ENCODE results near the gene RGL1. TPM values are rescaled to one million over a fixed set of nuclear protein-coding genes. Genes with fewer than 3 reads are reported as not detected.
A peak's percentile ranks its signal among the peaks of the same experiment; 100 is the strongest.

Gene RGL1
- total RNA-seq, 4 donors from 2014 or later = 31.5 to 51.5 (median 37.5) TPM

- Histone ChIP-seq H3K9me3 (no peaks in the 10 kb centered on the region), H3K4me3 (no peak overlapping the region), H3K4me1 (peaks cover 10 to 21% (median 14%) of the 10 kb centered on the region in 4 donors), H3K27me3 (no peaks in the 10 kb centered on the region), H3K36me3 (peaks cover 0 to 4% (median 0%) of the 10 kb centered on the region in 4 donors), H3K27ac (replicated peaks in 1 of 4) (no peak overlapping the region)
- intact Hi-C loops (cut with DNase I) = loop anchor here (10.0 kb wide), 1 partner anchor 98 kb away; the partner anchor contains the start of gene COLGALT2
- WGBS = 73% methylated on average over 6 of the region's 7 CpGs
- DNase-seq (ENCODE audit: extremely low spot score) = no peak
- TF ChIP-seq EP300 (IDR thresholded peaks at IDR 0.05) (no peak), POLR2A (IDR thresholded peaks at IDR 0.05; ENCODE audit: low read depth) (no peak), POLR2AphosphoS5 (IDR thresholded peaks at IDR 0.05) (no peak)
- TF ChIP-seq, protein P1, sequence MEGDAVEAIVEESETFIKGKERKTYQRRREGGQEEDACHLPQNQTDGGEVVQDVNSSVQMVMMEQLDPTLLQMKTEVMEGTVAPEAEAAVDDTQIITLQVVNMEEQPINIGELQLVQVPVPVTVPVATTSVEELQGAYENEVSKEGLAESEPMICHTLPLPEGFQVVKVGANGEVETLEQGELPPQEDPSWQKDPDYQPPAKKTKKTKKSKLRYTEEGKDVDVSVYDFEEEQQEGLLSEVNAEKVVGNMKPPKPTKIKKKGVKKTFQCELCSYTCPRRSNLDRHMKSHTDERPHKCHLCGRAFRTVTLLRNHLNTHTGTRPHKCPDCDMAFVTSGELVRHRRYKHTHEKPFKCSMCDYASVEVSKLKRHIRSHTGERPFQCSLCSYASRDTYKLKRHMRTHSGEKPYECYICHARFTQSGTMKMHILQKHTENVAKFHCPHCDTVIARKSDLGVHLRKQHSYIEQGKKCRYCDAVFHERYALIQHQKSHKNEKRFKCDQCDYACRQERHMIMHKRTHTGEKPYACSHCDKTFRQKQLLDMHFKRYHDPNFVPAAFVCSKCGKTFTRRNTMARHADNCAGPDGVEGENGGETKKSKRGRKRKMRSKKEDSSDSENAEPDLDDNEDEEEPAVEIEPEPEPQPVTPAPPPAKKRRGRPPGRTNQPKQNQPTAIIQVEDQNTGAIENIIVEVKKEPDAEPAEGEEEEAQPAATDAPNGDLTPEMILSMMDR (IDR thresholded peaks at IDR 0.05) = no peak
Measured at GRCh38 chr1:183936791-183937190, 131.9 kb downstream of the RGL1 start.

DNA sequence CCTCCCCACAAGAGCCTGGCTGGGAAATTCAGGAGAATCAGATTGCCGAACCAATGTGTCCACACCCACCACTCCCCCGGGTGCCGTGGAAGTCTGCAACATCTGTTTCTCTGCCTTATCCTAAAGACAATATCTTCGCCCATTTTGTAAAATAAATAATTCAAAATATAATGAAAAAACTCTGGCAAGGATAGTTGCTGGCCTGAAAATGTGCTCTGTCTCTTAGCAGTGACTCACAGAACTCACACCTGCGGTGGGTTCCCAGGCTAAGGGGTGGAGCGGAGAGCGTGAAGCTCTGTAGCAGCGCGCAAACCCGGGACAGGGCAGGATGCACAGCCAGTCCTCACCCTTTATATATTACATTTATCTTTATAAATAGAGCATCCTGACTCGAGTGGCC lies 132.7 kb downstream of the RGL1 start:
- WGBS = 90% methylated on average over 11 of the region's 11 CpGs
- Histone ChIP-seq H3K4me1 (peaks cover 2 to 13% (median 6%) of the 10 kb centered on the region in 4 donors), H3K9me3 (no peaks in the 10 kb centered on the region), H3K27me3 (no peaks in the 10 kb centered on the region), H3K36me3 (peaks cover 0 to 4% (median 0%) of the 10 kb centered on the region in 4 donors), H3K27ac (replicated peaks in 1 of 4) (no peak overlapping the region), H3K4me3 (no peak overlapping the region)
- no peak for DNase-seq (ENCODE audit: extremely low spot score)
- no peak for TF ChIP-seq POLR2AphosphoS5 (IDR thresholded peaks at IDR 0.05)
- TF ChIP-seq POLR2A (IDR thresholded peaks at IDR 0.05; ENCODE audit: low read depth) = no peak
- TF ChIP-seq EP300 (IDR thresholded peaks at IDR 0.05) = no peak
- TF ChIP-seq, protein P1 (IDR thresholded peaks at IDR 0.05) = no peak
- intact Hi-C loops (cut with DNase I) = loop anchor here (10.0 kb wide), 1 partner anchor 97 kb away; the partner anchor contains the start of gene COLGALT2

GRCh38 chr1:183941001-183941400 lies 136.1 kb downstream of the RGL1 start:
- H3K9me3 ChIP-seq = no peaks in the 10 kb centered on the region
- 90% methylated on average over 5 of the region's 5 CpGs for WGBS
- peaks cover 0 to 11% (median 0%) of the 10 kb centered on the region in 4 donors for H3K4me1 ChIP-seq
- intact Hi-C loops (cut with DNase I) = no loop called here
- DNase-seq (ENCODE audit: extremely low spot score) = no peak
- peaks cover 0 to 10% (median 0%) of the 10 kb centered on the region in 4 donors for H3K36me3 ChIP-seq
- H3K4me3 ChIP-seq = no peak overlapping the region
- TF ChIP-seq POLR2AphosphoS5 (IDR thresholded peaks at IDR 0.05) (no peak), EP300 (IDR thresholded peaks at IDR 0.05) (no peak), POLR2A (IDR thresholded peaks at IDR 0.05; ENCODE audit: low read depth) (no peak)
- TF ChIP-seq, protein P1 (IDR thresholded peaks at IDR 0.05) = no peak
- H3K27me3 ChIP-seq = no peaks in the 10 kb centered on the region
- no peak overlapping the region for H3K27ac ChIP-seq (replicated peaks in 1 of 4)

DNA sequence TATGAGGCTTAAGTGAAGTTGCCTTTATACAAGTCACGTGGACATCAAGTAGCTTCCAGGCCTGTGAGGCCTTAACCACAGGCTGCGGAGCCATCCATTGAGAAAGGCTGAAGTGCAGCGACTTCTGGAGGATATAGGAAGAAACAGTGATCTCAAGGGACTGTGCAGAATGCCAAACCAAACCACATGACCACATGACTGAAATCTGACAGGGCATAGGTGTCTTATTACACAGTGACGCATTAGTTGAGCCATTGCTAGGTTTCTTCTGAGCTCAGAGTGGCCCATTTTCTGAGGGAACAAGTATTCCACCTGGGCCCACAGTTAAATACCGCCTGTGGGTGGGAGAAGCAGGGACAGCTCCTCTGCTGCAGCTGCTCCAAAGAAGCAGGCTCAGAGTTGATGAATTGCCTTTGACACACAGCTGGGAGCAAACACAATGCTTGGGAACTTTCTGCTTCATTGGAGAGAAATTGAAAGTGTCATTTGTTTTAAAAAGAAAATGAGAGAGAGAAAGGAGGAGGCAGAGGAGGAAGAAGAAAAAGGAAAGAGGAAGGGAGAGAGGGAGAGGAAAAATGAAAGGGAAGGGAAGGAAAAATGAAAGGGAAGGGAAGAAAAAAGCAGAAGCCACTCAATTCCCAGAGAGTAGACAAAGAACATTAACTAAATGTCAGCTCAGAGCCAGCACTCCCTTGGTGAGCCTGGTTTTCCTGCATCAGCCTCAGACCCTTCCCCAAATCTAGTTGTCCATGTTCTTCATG lies 138.2 kb downstream of the RGL1 start:
- Histone ChIP-seq H3K27me3 (no peaks in the 10 kb centered on the region), H3K27ac (replicated peaks in 1 of 4) (no peak overlapping the region), H3K4me1 (peaks cover 0 to 13% (median 0%) of the 10 kb centered on the region in 4 donors), H3K9me3 (no peaks in the 10 kb centered on the region), H3K36me3 (peaks cover 0 to 10% (median 0%) of the 10 kb centered on the region in 4 donors), H3K4me3 (no peak overlapping the region)
- TF ChIP-seq EP300 (IDR thresholded peaks at IDR 0.05) = no peak
- peak in 1 of 2 donors; percentile 15 for TF ChIP-seq POLR2AphosphoS5 (IDR thresholded peaks at IDR 0.05)
- 75% methylated on average over 5 of the region's 5 CpGs for WGBS
- no peak for DNase-seq (ENCODE audit: extremely low spot score)
- intact Hi-C loops (cut with DNase I) = no loop called here

DNA sequence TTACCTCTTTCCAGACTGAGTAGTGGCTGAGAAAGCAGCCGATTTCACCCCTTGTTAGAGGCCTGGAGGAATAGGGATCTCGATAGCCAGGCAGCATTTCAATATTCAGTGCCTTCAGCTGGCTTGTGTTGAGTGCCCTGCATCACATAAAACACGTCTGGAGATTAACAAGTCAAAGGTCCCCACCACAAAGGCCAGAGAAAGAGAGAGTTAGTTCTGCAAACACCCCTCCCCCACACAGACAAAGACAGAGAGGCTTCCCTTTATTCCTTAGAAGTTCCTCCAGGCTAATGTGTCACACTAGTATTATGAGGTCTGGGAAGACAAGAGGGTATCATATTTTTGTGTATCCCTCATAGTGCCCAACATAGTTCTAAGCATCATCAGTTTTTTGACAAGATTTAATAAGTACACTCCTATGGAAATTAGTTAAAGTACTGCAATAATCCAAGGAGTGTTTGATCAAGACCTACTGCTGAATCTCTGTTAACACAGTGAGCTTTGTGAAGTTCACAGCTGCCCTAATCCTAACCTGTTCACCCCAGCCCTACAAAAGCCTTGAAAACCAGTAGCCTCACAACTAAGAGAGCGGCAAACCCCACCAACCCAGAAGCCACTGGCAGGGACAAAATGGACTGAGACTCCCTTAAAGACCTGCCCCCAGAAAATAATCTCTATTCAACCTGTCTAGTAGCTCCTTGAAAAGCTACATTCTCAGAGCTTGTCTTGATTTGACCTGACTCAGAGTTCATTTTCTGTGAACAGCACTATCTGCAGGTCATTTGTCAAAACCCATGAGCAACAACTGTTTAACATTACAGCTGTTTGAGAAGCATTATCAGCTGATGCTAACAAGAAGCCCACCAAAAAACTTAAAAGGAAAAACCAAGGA lies 140.8 kb downstream of the RGL1 start:
- TF ChIP-seq, protein P1 (IDR thresholded peaks at IDR 0.05) = no peak
- TF ChIP-seq POLR2A (IDR thresholded peaks at IDR 0.05; ENCODE audit: low read depth) = no peak
- no peak for TF ChIP-seq EP300 (IDR thresholded peaks at IDR 0.05)
- no peak for TF ChIP-seq POLR2AphosphoS5 (IDR thresholded peaks at IDR 0.05)
- DNase-seq (ENCODE audit: extremely low spot score) = no peak
- Histone ChIP-seq H3K4me3 (no peak overlapping the region), H3K4me1 (peaks cover 0 to 13% (median 0%) of the 10 kb centered on the region in 4 donors), H3K27me3 (no peaks in the 10 kb centered on the region), H3K9me3 (no peaks in the 10 kb centered on the region), H3K36me3 (peaks cover 0 to 5% (median 0%) of the 10 kb centered on the region in 4 donors), H3K27ac (replicated peaks in 1 of 4) (no peak overlapping the region)
- 73% methylated on average over 4 of the region's 4 CpGs for WGBS
- intact Hi-C loops (cut with DNase I) = no loop called here

All from esophagus muscularis mucosa (tissue), 4 donors.